ENCODE results near the gene ACAN. TPM values are rescaled to one million over a fixed set of nuclear protein-coding genes. Genes with fewer than 3 reads are reported as not detected.

ACAN gene
- total RNA-seq (2014; rRNA removed; shearing (Covaris generic); ENCODE audit: low replicate concordance), result not detected in 2 replicates

GRCh38 chr15:88803241-88803919 lies at the start of gene ACAN:
Gene ACAN, plus strand, starts transcription at chr15:88803436. Its CDS starts 32,771 bp downstream, at chr15:88836207.
- in situ Hi-C loops (cut with HindIII; ENCODE audit: low pct_unique_long_range_greater_than_20kb, low sequenced_read_pairs), result no loop called here
- DNase-seq (ENCODE audit: low read depth), result no peak

- in situ Hi-C loops (cut with HindIII; ENCODE audit: low pct_unique_long_range_greater_than_20kb, low sequenced_read_pairs), result no loop called here
- DNase-seq (ENCODE audit: low read depth), result no peak
Measured at GRCh38 chr15:88756521-88756920, 46.7 kb upstream of the ACAN start.

GRCh38 chr15:88756921-88757320 lies 46.3 kb upstream of the ACAN start:
- in situ Hi-C loops (cut with HindIII; ENCODE audit: low pct_unique_long_range_greater_than_20kb, low sequenced_read_pairs), result no loop called here
- no peak for DNase-seq (ENCODE audit: low read depth)

GRCh38 chr15:88759872-88760271 lies 43.4 kb upstream of the ACAN start:
- in situ Hi-C loops (cut with HindIII; ENCODE audit: low pct_unique_long_range_greater_than_20kb, low sequenced_read_pairs), result no loop called here
- DNase-seq (ENCODE audit: low read depth), result no peak

- in situ Hi-C loops (cut with HindIII; ENCODE audit: low pct_unique_long_range_greater_than_20kb, low sequenced_read_pairs), result no loop called here
Measured at GRCh38 chr15:88764448-88764847, 38.8 kb upstream of the ACAN start.

GRCh38 chr15:88765212-88765611 lies 38.0 kb upstream of the ACAN start:
- DNase-seq (ENCODE audit: low read depth), result no peak
- in situ Hi-C loops (cut with HindIII; ENCODE audit: low pct_unique_long_range_greater_than_20kb, low sequenced_read_pairs), result no loop called here

More at GRCh38 chr15:88764448-88764847, 38.8 kb upstream of the ACAN start:
- no peak for DNase-seq (ENCODE audit: low read depth)

- DNase-seq (ENCODE audit: low read depth), result no peak
- in situ Hi-C loops (cut with HindIII; ENCODE audit: low pct_unique_long_range_greater_than_20kb, low sequenced_read_pairs), result no loop called here
Measured at GRCh38 chr15:88769161-88769971, 33.9 kb upstream of the ACAN start.

- no peak for DNase-seq (ENCODE audit: low read depth)
- in situ Hi-C loops (cut with HindIII; ENCODE audit: low pct_unique_long_range_greater_than_20kb, low sequenced_read_pairs), result no loop called here
Measured at GRCh38 chr15:88775776-88776175, 27.5 kb upstream of the ACAN start.

GRCh38 chr15:88776646-88777045 lies 26.6 kb upstream of the ACAN start:
- DNase-seq (ENCODE audit: low read depth), result no peak
- in situ Hi-C loops (cut with HindIII; ENCODE audit: low pct_unique_long_range_greater_than_20kb, low sequenced_read_pairs), result no loop called here

- no peak for DNase-seq (ENCODE audit: low read depth)
- in situ Hi-C loops (cut with HindIII; ENCODE audit: low pct_unique_long_range_greater_than_20kb, low sequenced_read_pairs), result no loop called here
Measured at GRCh38 chr15:88779944-88780343, 23.3 kb upstream of the ACAN start.

- no peak for DNase-seq (ENCODE audit: low read depth)
- in situ Hi-C loops (cut with HindIII; ENCODE audit: low pct_unique_long_range_greater_than_20kb, low sequenced_read_pairs), result no loop called here
Measured at GRCh38 chr15:88782465-88782864, 20.8 kb upstream of the ACAN start.

GRCh38 chr15:88785217-88785616 lies 18.0 kb upstream of the ACAN start:
- in situ Hi-C loops (cut with HindIII; ENCODE audit: low pct_unique_long_range_greater_than_20kb, low sequenced_read_pairs), result no loop called here

GRCh38 chr15:88788036-88788435 lies 15.2 kb upstream of the ACAN start:
- no peak for DNase-seq (ENCODE audit: low read depth)
- in situ Hi-C loops (cut with HindIII; ENCODE audit: low pct_unique_long_range_greater_than_20kb, low sequenced_read_pairs), result no loop called here

More at GRCh38 chr15:88785217-88785616, 18.0 kb upstream of the ACAN start:
- DNase-seq (ENCODE audit: low read depth), result no peak

GRCh38 chr15:88788816-88789215 lies 14.4 kb upstream of the ACAN start:
- in situ Hi-C loops (cut with HindIII; ENCODE audit: low pct_unique_long_range_greater_than_20kb, low sequenced_read_pairs), result no loop called here
- no peak for DNase-seq (ENCODE audit: low read depth)

- DNase-seq (ENCODE audit: low read depth), result no peak
- in situ Hi-C loops (cut with HindIII; ENCODE audit: low pct_unique_long_range_greater_than_20kb, low sequenced_read_pairs), result no loop called here
Measured at GRCh38 chr15:88790486-88790885, 12.8 kb upstream of the ACAN start.

- in situ Hi-C loops (cut with HindIII; ENCODE audit: low pct_unique_long_range_greater_than_20kb, low sequenced_read_pairs), result no loop called here
- no peak for DNase-seq (ENCODE audit: low read depth)
Measured at GRCh38 chr15:88791637-88792036, 11.6 kb upstream of the ACAN start.

- DNase-seq (ENCODE audit: low read depth), result no peak
- in situ Hi-C loops (cut with HindIII; ENCODE audit: low pct_unique_long_range_greater_than_20kb, low sequenced_read_pairs), result no loop called here
Measured at GRCh38 chr15:88792342-88793282, 10.6 kb upstream of the ACAN start.

GRCh38 chr15:88794001-88794400 lies 9.2 kb upstream of the ACAN start:
- DNase-seq (ENCODE audit: low read depth), result no peak
- in situ Hi-C loops (cut with HindIII; ENCODE audit: low pct_unique_long_range_greater_than_20kb, low sequenced_read_pairs), result no loop called here
